GM21367 (cell line): ENCODE data around the gene FAM170B.

Source experiments
- ATAC-seq: cut with Tn5 transposase; IDR thresholded peaks from one replicate; pipeline ENCODE4 v1.9.1; 2021; ENCODE audit not compliant: unreplicated experiment

Gene FAM170B

DNA sequence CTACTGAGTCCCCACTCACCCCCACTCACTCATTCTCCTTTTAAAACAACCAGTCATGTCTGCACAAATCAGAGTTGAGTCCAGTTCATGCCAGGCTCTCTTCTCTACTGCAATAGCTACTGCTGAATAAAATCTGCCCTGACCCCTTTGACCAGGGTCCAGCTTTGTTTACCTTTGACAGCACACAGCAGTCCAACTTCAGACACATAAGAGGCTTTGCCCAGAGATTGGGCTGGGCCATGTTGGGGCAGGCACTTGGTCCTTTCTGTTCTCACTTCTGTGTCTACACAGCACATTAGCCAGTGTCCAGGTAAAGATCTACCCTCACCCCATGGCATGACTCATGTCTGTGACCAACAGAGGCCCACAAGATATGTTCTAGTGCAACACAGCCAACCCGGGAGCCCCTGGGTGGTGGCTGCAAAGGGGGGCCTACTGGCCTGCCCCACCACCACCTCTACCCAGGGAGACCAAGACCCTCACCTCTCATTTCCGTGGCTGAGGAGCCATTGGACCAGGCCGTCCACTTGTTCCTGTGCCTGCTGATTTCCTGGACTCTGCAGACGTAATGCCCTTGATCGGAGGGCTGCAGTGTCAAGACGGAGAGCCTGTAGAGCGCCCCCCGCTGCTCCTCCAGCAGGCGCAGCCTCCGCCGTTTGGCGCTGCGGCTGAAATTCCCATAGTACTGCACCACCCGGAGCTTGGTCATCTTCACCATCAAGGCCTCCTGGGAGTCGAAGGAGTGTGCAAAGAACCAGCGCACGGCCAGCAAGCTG lies 26.5 kb downstream of the FAM170B start:
- ATAC-seq, result no peak

DNA sequence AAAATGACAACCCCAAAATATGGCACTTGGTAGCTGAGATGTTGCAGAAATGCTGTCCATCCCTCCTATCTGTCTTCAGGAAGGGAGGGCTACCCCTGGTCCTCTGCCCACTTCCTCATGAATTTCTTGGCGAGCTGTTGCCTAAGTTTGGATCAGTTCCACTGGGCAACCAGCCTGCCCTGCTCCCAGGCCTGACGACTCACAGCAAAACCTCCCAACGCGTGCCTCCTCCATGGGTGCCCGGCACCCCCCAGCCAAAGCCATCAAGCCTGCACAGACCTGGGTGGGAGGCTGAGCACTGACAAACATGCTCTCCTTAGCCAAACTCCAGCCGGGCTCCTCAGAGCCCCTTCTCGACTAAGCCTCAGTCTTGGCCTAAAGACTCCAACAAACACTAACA lies 27.4 kb downstream of the FAM170B start:
- ATAC-seq, result no peak

DNA sequence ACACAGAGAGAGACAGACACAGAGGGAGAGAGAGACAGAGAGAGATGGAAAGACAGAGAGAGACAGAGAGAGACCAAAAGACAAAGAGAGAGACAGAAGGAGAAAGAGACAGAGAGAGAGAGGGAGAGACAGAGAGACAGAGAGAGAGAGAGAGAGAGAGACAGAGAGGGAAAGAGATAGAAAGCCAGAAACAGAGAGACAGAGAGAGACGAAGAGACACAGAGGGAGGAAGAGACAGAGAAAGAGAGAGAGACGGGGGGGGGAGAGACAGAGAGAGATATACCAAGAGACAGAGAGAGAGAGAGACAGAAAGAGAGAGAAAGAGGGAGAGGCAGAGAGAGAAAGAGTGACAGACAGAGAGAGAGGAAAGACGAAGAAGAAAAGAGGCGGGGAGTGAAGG lies 28.7 kb downstream of the FAM170B start:
- ATAC-seq, result no peak

DNA sequence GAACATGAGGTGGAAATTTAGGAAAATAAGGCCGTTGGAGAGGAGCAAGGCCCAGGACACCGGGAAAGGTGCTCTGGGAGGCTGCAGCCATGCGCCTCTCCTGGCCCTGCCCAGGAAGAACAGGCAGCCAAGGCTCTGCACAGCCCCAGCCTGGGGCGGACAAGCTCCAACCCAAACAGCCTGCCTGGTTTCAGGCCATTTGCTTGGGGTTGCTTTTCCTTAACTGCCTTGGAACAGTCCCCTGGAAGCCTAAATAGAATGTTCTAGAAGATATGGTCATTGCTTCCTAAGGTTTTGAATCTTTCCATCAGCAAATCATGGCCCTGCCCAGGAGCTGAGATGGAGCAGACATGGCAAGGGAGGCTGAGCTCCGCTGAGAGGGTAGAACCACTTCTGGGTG lies 29.5 kb downstream of the FAM170B start:
- ATAC-seq, result no peak

DNA sequence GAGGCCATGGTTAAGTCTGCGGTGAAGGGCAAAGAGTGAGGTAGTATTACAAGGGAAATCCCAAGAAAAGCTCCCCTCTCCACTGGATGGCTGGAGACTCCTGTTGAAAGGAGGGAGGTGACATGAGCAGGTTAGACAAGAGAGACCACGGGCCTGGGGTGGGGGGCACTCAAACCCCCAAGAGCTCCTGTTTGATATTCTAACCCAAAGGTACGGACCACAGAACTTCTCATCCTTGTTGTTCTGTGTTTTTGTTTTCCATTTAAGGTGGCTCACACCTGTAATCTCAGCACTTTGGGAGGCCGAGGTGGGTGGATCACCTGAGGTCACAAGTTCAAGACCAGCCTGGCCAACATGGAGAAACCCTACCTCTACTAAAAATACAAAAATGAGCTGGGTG lies 30.1 kb downstream of the FAM170B start:
- ATAC-seq, result no peak

DNA sequence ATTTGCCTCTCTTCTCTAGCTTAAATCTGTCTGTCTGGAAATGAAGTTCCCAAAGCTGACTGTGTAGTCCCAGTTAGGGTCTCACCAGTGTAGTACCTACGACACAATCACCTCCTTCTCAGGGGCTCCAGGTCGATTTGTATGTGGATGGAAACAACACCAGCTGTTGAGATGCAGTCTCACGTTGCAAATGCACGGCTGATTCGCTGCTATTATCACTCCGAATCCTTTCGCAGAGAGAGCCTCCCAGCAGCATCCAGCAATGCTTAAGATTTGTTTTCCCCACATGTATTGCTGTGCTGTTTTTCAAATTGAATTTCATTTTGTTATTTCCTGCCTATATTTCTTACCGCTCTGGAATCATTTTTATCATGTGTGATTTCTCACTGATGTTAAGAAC lies 34.8 kb downstream of the FAM170B start:
- ATAC-seq, result no peak

DNA sequence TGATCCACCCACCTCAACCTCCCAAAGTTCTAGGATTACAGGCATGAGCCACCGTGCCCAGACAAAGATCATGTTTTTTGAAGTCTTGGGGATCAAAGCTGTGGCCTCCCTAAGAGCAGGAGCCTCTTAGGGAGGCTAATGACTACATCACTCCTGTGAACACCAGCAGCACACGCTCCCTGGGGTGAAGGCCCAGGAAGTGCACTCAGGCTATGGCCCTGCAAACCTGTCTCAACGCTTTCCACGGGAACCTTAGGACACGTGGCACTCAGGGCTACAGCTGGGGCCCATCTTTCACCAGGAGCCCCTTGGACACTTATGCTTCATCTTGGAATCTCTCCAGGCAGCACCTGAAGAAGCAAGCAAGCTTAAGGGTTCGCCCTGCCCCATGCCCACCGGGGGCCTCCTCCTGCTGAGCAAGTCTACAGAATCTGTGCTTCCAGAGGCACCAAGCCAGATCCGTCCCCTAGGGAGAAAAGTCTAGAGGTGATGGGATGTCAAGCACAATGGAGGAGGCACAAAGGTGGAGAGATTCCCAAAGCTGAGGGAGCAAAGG lies 36.9 kb downstream of the FAM170B start:
- no peak for ATAC-seq

DNA sequence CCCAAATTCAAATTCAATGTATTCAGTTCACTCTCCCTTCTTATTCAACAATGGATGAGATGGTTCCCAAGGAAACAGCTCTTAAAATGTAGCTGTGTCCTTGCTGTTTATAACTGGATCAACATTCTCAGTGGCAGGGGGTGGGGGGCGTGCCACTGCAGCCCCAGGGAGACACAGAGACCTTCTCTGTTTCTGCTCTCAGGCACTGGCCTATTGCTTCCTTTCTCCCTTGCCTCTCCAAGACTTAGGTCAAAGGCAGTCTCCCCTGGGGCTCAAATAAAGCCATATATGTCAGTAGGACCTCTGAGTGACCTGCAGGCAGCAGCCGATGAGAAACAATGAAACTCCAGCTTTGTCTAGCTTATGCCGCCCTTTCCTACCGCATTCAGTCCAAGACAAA lies 39.2 kb downstream of the FAM170B start:
- ATAC-seq, result no peak

DNA sequence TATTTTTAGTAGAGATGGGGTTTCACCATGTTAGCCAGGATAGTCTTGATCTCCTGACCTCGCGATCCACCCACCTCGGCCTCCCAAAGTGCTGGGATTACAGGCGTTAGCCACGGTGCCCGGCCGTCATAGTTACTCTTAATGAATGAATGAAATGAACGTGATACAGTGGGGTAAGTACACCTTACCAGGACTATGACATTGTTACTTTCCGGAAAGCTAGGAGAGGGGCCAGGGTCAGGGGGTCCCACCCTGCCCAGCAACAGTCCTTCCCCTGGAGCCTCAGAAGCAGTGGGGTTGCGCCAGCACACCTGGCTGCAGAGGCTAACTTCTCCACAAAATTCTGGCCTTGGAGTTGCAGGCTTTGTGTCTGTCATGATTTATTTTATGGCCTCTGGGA lies 39.9 kb downstream of the FAM170B start:
- ATAC-seq, result no peak

DNA sequence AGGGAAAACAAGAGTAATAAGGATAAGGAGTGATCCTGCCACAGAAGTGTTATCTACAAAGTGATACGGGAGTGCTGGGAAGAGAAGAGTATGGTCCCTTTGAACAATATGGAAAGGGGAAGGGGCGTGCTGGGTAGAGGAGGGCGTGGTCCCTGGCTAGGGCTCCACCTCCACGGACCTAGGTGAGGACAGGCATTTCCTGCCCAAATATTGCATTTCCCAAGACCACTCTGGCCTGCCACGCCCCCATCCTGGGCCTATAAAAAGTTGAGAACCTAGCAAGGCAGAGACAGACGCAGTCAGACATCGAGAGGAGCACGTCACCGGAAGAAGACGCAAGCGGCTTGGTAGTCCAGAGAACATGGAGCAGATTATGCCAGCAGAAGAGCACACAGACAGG lies 41.3 kb downstream of the FAM170B start:
- ATAC-seq, result no peak

DNA sequence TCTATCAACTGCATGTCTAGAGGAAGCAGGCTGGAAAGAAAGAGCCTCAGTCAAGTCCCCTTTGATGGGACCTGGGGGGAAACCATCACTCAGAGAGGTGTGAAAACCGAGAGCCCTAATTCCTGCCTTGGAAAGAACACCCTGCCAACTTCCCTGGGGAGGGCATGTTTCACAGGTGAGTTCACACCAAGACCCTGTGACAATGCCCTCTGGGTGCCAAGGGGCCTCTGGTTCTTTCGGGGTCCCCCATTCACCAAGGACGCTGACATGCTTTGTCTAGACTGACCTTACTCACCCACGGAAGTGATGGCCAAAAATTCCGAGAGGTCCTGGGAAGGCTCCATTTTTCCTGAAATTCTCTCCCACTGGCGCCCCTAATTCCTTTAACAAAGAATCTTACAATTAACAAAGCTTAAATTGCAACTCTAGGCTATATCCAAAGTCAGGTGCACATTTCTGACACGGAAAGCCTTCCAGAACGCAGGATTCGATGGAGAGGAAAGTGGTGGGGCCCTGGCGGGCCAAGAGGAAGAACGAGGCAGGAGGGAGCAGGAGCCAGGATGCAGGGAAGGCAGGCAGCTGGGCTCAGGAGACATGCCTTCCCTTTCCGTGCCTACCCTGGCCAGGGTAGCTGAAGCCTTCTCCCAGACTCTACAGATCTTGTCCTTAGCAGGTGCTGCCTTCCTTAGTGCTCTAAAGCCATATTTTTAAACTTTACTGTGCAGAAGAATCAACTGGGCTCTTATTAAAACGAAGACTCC lies 42.2 kb downstream of the FAM170B start:
- ATAC-seq, result no peak

DNA sequence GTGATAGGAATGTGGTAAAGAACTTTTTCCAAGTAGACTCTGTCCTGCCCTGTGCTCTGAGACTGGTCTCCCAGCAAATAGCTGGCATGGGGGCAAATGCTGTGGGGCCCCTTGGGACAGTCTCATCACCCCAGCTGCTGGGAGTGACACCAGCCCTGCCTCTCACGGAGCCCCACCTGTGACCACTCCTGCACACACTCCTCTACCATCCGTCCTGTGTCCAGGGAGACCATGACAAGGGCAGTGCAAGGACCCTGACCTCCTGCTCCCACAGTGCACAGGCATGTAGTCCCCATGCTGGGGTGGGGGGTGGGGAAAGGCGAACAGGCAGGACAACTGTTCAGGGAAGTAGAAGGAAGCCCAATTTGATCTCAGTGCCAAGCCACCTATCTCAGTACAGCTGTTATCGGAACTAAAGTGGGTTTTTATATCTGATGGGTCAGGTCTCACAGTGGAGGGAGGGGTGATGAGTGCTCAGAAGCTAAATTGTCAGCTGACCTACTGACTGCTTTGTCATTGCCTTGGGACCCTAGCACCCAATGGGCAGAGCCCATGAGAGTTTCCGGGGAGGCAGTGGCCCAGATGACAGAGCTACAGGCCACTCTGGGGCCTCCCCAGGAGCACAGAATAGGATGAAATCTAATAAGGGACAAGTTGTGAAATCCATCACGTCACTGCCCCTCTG lies 43.0 kb downstream of the FAM170B start:
- no peak for ATAC-seq

DNA sequence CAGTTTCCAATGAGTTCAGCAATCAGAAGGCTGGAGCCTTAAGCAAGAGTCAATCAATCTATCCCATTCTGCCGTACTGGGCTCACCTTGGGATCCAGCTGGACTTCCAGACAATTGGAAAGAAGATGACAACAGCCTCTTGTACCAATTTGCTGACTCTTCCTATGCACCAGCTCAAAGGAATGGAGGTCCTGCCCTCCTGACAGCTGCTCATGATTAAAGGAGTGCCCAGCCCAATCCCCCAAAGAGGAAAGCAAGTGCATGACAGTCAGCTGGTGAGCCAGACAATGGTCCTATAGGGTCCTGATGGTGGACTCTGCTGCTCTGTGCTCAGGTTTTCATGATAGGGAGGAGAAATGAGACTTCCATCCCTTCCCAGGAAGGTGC lies 43.6 kb downstream of the FAM170B start:
- no peak for ATAC-seq

DNA sequence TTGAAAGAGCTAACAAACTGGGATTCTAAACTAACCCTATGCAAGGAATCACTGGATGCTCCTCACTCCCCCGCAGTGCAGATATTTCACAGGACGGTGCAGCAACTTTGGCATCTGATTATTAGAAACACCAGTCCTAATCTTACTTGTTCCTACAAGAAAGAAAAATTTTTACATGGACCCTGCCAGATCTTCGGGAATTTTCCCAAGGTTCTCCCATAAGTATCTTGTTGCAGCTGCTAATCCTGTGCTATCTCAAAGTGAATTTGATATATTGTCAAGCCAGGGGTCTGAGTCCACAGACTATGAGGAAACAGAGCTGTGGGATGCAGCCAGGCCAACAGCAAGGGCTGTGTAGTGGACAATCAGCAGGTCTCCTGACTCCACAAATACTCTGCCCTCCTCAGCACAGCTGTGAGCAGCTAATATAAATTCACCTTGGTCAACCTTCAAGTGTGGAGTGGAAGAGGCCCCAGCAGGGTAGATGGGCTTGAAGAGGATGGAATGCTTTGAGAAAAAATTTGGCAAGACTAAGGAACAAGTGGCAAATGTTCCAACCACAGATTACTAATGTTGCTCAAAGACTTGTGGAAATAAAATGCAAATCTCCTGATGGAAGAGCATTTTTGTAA lies 44.1 kb downstream of the FAM170B start:
- ATAC-seq, result no peak

DNA sequence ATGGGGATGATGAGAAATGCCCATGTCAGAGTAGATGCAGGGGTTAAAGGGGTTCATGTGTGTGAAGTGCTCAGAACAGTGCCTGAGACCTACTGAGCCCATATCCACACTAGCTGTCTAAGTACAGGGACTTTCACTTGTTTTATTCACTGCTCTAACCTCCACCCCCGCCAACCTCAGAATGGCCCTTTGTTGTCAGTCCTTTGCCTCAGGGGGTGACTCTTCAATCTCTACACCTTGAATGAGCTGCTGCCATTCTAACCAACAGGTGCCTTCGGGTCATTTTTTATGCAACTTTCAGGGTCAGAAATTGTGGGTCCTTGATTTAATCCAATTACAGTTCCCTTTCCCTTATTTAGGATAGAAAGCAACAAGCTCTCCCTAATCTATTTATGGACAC lies 44.7 kb downstream of the FAM170B start:
- ATAC-seq, result no peak

DNA sequence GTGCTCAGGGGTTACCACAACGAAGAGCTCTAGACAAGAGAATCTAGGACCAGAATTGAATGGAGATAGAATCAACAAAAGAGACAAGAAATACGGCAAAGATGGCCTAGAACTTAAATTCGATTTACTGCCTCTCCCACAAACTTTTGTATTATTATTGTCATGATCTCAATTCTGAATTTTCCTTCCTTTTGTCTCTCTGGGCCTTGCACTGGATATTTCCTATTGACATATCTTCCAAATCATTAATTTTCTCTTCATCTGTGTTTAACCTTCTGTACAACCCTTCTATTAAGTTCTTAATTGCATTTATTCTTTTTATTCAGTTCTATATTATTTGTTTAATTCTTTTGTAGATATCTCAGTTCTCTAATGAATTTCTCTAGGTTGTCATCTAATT lies 46.9 kb downstream of the FAM170B start:
- no peak for ATAC-seq

DNA sequence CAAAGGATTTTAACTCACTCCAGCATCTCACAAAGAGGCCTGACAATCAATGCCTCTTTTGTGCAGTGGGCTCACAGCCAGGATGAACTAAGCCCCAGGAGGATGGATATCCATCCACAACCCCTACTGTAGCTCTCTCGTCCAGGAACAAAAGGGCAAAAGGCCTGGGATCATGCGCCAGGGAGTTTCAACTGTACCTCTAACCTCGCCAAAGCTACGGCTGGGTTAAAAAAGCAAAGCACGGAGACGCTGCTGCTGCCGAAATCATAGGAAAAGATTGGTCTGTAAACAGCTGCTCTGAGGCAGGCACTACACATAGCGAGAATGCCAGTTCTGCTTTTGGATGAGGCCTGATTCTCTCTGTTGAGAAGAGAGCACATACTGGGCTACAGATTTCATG lies 50.6 kb downstream of the FAM170B start:
- ATAC-seq, result no peak

DNA sequence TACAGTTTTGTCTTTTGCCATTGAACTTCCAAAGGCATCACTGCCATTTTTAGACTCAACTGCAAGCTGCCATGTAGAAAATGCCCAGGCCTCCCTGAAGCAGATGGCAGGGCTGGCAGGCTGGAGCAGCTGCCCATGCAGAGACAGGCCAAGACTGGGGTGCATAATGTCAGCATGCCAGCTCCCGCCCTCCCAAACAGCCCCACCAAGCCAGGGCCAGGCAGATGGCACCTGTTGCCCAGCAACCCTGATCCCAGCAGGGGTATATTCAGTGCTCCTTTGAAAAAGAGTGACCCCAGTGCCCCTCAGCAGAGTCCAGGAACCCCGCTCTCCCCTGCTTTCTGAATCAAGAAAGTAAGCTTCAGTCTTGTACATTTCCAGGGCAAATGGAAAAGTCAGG lies 51.1 kb downstream of the FAM170B start:
- ATAC-seq, result no peak

DNA sequence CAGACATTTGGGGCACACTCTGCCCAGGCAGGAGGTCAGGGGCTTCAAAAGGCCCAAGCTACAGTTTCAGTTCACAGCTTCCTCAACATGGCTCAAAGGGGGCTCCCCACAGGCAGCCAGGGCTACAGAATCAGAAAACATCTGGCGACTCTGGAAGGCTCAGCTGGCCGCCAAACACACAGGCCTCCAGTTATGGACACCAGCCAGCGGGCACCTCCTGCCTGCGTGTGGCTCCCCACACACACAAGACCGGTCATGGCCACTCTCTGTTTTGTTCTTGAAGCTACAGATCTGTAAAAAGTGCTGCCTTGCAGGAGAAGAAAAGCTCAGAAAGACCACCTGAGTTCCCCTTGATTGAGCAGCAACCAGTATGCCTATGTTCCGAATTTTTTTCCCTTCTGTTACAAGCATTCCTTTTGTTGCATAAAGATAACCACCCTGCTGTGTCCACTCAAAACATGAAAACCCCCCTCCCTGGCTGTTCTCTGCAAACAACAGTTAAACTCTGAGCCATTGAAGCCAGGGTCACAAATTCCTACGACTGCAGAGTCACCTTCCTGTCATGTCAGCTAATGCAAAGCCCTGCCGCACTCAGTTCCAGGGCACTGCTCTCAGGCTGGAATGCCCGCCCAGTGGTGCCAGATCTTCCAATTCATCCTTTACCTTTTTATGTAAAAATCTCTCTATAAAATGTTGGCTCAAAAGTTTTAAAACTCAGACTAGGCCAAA lies 52.1 kb downstream of the FAM170B start:
- no peak for ATAC-seq
